Uterus (tissue), 2 donors: ENCODE measurements around the gene C1QTNF7.

Experiments
- CTCF ChIP-seq, 4 experiments: fragments of 200-600 bp in 2 of 4; fragments of 450-650 bp in 2 of 4; sonication (generic) in 2 of 4; IDR thresholded peaks; one replicate each; pipeline ENCODE4 v1.5.1; 2016 to 2019; ENCODE audit warnings: antibody characterized with exemption in 4 of 4, mild to moderate bottlenecking in 2 of 4, moderate library complexity in 1 of 4
- POLR2A ChIP-seq, 2 donors: fragments of 450-650 bp; IDR thresholded peaks; one replicate each; pipeline ENCODE4 v1.6.1; 2016; ENCODE audit warnings: antibody characterized with exemption in 2 of 2, mild to moderate bottlenecking in 1 of 2, moderate library complexity in 1 of 2

GRCh38 chr4:15479089-15479912 is 51.5 kb downstream of the C1QTNF7 start:
- TF ChIP-seq POLR2A (IDR thresholded peaks at IDR 0.05) = no peak
- TF ChIP-seq CTCF (IDR thresholded peaks at IDR 0.05) = peak; percentile 58 to 77 (median 72)
